ENCODE data around the gene ZNHIT2. TPM values are rescaled to one million over a fixed set of nuclear protein-coding genes. Genes with fewer than 3 reads are reported as not detected.

The ZNHIT2 gene
- total and polyA plus RNA-seq, 2 of the 13 experiments (the other 11 are each of a cell fraction or from before 2014, with no cell fraction given) = 1.1 to 6.5 TPM

GRCh38 chr11:65112546-65113360 is 4.7 kb downstream of the ZNHIT2 start (continued):
- TF ChIP-seq ZBTB7B (CRISPR knock-in tag; IDR thresholded peaks at IDR 0.05) = peak; percentile 32; the same call in 1 of the 2 replicates
- TF ChIP-seq ZNF264 (CRISPR knock-in tag; IDR thresholded peaks at IDR 0.05) = no peak
- TF ChIP-seq KDM5B (CRISPR knock-in tag; IDR thresholded peaks at IDR 0.05; ENCODE audit: borderline replicate concordance) = no peak
- peak; percentile 38; the same call in 1 of the 2 replicates for TF ChIP-seq ZNF589 (CRISPR knock-in tag; conservative IDR thresholded peaks at IDR 0.05)
- TF ChIP-seq ELF1 (CRISPR knock-in tag; IDR thresholded peaks at IDR 0.05) = peak; percentile 53; the same call in 1 of the 2 replicates
- no peak for TF ChIP-seq POLR2A (IDR thresholded peaks at IDR 0.05; ENCODE audit: insufficient read depth in 1 of 2, low read depth in 2 of 2, low read length in 2 of 2)
- peak; percentile 54 for TF ChIP-seq YY1 (IDR thresholded peaks at IDR 0.05; ENCODE audit: insufficient read depth, insufficient replicate concordance, low read depth, low read length)
- peak; percentile 61; the same call in 1 of the 2 replicates for TF ChIP-seq ZC3H13 (CRISPR knock-in tag; IDR thresholded peaks at IDR 0.05)
- TF ChIP-seq ZNF614 (CRISPR knock-in tag; IDR thresholded peaks at IDR 0.05; ENCODE audit: borderline replicate concordance) = peak; percentile 46; the same call in 1 of the 2 replicates
- no peak for TF ChIP-seq HOMEZ (CRISPR knock-in tag; IDR thresholded peaks at IDR 0.05; ENCODE audit: low read depth)
- TF ChIP-seq ZFP36 (IDR thresholded peaks at IDR 0.05; ENCODE audit: borderline replicate concordance, low read depth, low read length, partially characterized antibody) = no peak
- TF ChIP-seq HOXA9 (CRISPR knock-in tag; IDR thresholded peaks at IDR 0.05; ENCODE audit: borderline replicate concordance) = peak; percentile 71; the same call in 1 of the 2 replicates
- TF ChIP-seq, protein P1, sequence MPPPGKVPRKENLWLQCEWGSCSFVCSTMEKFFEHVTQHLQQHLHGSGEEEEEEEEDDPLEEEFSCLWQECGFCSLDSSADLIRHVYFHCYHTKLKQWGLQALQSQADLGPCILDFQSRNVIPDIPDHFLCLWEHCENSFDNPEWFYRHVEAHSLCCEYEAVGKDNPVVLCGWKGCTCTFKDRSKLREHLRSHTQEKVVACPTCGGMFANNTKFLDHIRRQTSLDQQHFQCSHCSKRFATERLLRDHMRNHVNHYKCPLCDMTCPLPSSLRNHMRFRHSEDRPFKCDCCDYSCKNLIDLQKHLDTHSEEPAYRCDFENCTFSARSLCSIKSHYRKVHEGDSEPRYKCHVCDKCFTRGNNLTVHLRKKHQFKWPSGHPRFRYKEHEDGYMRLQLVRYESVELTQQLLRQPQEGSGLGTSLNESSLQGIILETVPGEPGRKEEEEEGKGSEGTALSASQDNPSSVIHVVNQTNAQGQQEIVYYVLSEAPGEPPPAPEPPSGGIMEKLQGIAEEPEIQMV (CRISPR knock-in tag; IDR thresholded peaks at IDR 0.05; ENCODE audit: low read depth) = peak; percentile 46; the same call in 1 of the 2 replicates
- TF ChIP-seq HNRNPUL1 (IDR thresholded peaks at IDR 0.05; ENCODE audit: low read depth, low read length) = no peak
- no peak for TF ChIP-seq NONO (IDR thresholded peaks at IDR 0.05)
- peak; percentile 67 for TF ChIP-seq NONO (CRISPR knock-in tag; conservative IDR thresholded peaks at IDR 0.05)
- TF ChIP-seq BRCA1 (CRISPR knock-in tag; IDR thresholded peaks at IDR 0.05) = 0 out of 2 replicates have a peak, but pooled peaks have one; percentile 58
- TF ChIP-seq, protein P2, sequence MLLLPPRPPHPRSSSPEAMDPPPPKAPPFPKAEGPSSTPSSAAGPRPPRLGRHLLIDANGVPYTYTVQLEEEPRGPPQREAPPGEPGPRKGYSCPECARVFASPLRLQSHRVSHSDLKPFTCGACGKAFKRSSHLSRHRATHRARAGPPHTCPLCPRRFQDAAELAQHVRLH (CRISPR knock-in tag; IDR thresholded peaks at IDR 0.05; ENCODE audit: borderline replicate concordance, low read depth) = peak; percentile 74; the same call in 1 of the 2 replicates
- TF ChIP-seq, protein P3, sequence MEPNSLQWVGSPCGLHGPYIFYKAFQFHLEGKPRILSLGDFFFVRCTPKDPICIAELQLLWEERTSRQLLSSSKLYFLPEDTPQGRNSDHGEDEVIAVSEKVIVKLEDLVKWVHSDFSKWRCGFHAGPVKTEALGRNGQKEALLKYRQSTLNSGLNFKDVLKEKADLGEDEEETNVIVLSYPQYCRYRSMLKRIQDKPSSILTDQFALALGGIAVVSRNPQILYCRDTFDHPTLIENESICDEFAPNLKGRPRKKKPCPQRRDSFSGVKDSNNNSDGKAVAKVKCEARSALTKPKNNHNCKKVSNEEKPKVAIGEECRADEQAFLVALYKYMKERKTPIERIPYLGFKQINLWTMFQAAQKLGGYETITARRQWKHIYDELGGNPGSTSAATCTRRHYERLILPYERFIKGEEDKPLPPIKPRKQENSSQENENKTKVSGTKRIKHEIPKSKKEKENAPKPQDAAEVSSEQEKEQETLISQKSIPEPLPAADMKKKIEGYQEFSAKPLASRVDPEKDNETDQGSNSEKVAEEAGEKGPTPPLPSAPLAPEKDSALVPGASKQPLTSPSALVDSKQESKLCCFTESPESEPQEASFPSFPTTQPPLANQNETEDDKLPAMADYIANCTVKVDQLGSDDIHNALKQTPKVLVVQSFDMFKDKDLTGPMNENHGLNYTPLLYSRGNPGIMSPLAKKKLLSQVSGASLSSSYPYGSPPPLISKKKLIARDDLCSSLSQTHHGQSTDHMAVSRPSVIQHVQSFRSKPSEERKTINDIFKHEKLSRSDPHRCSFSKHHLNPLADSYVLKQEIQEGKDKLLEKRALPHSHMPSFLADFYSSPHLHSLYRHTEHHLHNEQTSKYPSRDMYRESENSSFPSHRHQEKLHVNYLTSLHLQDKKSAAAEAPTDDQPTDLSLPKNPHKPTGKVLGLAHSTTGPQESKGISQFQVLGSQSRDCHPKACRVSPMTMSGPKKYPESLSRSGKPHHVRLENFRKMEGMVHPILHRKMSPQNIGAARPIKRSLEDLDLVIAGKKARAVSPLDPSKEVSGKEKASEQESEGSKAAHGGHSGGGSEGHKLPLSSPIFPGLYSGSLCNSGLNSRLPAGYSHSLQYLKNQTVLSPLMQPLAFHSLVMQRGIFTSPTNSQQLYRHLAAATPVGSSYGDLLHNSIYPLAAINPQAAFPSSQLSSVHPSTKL (CRISPR knock-in tag; IDR thresholded peaks at IDR 0.05) = peak; percentile 56
